ENCODE results near the gene IL10RB. TPM values are rescaled to one million over a fixed set of nuclear protein-coding genes. Genes with fewer than 3 reads are reported as not detected.

Gene IL10RB
- total and polyA plus RNA-seq, 10 of the 15 experiments (the other 5 are each of a cell fraction or from before 2014, with no cell fraction given), result 15.0 to 55.1 (median 34.9) TPM

GRCh38 chr21:33265664-33266049 is 510 bp upstream of the IL10RB start (continued):
- TF ChIP-seq ZBTB40 (IDR thresholded peaks at IDR 0.05; ENCODE audit: borderline replicate concordance) (no peak), RUNX3 (IDR thresholded peaks at IDR 0.05; ENCODE audit: low read length) (peak; percentile 72), MTA2 (IDR thresholded peaks at IDR 0.05; ENCODE audit: low read depth) (peak; percentile 75), MTA3 (IDR thresholded peaks at IDR 0.05; ENCODE audit: borderline replicate concordance, low read length) (no peak; the same call in 1 of the 2 replicates), POU2F2 (IDR thresholded peaks at IDR 0.05; ENCODE audit: borderline replicate concordance, low read depth, low read length) (no peak), FOS (IDR thresholded peaks at IDR 0.05; ENCODE audit: borderline replicate concordance, extremely low read depth, insufficient read length) (no peak), MEF2A (IDR thresholded peaks at IDR 0.05; ENCODE audit: insufficient read depth, low read depth, low read length) (no peak), ETV6 (conservative IDR thresholded peaks at IDR 0.05 in 1 of 2, IDR thresholded peaks at IDR 0.05 in 1 of 2; ENCODE audit: borderline replicate concordance in 1 of 2, low read depth in 1 of 2) (no peak), POLR2A (IDR thresholded peaks at IDR 0.05; ENCODE audit: low read depth, low read length) (no peak; the same call in 1 of the 2 replicates), IRF3 (IDR thresholded peaks at IDR 0.05) (no peak), CHD1 (IDR thresholded peaks at IDR 0.05; ENCODE audit: low read depth, low read length) (no peak), CEBPZ (IDR thresholded peaks at IDR 0.05; ENCODE audit: low read depth, low read length) (no peak), MYC (IDR thresholded peaks at IDR 0.05; ENCODE audit: insufficient read depth, insufficient read length, insufficient replicate concordance, low read length, severe bottlenecking) (no peak), RB1 (IDR thresholded peaks at IDR 0.05; ENCODE audit: borderline replicate concordance) (no peak), HDGF (IDR thresholded peaks at IDR 0.05) (0 out of 2 replicates have a peak, but pooled peaks have one; percentile 16), ATF7 (IDR thresholded peaks at IDR 0.05; ENCODE audit: low read depth) (peak; percentile 34; the same call in 1 of the 2 replicates), YY1 (IDR thresholded peaks at IDR 0.05; ENCODE audit: low read depth, low read length) (no peak), ZBTB11 (CRISPR knock-in tag; IDR thresholded peaks at IDR 0.05) (no peak)
